ENCODE data around the gene CDK7.
A peak's percentile ranks its signal among the peaks of the same experiment; 100 is the strongest.

CDK7 gene

DNA sequence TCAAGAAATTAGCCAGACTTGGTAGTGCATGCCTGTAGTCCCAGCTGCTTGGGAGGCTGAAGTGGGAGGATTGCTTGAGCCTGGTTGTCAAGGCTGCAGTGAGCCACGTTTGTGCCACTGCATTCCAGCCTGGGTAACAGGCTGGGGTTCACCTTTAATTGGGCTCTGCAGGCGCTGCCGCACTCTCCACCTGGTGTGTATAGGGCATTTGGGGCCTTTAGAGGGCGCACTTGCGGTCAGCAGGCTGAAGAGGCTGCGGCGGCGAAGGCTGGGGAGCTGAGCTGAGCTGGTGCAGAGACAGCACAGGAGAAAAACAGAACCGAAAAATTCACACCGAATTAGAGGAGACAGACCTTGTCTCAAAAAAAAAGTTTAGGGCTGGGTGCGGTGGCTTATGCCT is 31.2 kb downstream of the CDK7 start:
- Histone ChIP-seq H3K36me3 (ENCODE audit: control insufficient read depth, low read length) (peaks cover 51% of the 10 kb centered on the region), H3K4me3 (ENCODE audit: low read length) (no peak overlapping the region), H3F3A (ENCODE audit: control insufficient read depth, insufficient read depth) (peaks cover 22% of the 10 kb centered on the region), H3K27me3 (ENCODE audit: control insufficient read depth, low read length) (no peaks in the 10 kb centered on the region), H3K9me2 (replicated peaks; ENCODE audit: control insufficient read depth, low read length) (no peaks in the 10 kb centered on the region), H3K9me3 (ENCODE audit: control insufficient read depth, insufficient read depth, low read length) (no peaks in the 10 kb centered on the region), H3K4me1 (ENCODE audit: control insufficient read depth, low read length) (peaks cover 37% of the 10 kb centered on the region), H3K4me2 (ENCODE audit: low read length) (no peak overlapping the region), H3K27ac (ENCODE audit: low read depth, low read length) (no peak overlapping the region), H3K79me2 (ENCODE audit: control insufficient read depth, low read length) (peaks cover 11% of the 10 kb centered on the region), H4K20me1 (ENCODE audit: control insufficient read depth, insufficient read depth, low read depth, low read length) (no peaks in the 10 kb centered on the region)
- TF ChIP-seq EZH2phosphoT487 (IDR thresholded peaks at IDR 0.05; ENCODE audit: borderline replicate concordance, low read length), result no peak
- TF ChIP-seq CTCF (IDR thresholded peaks at IDR 0.05; ENCODE audit: low read depth, low read length, poor library complexity, severe bottlenecking), result peak; percentile 64

DNA sequence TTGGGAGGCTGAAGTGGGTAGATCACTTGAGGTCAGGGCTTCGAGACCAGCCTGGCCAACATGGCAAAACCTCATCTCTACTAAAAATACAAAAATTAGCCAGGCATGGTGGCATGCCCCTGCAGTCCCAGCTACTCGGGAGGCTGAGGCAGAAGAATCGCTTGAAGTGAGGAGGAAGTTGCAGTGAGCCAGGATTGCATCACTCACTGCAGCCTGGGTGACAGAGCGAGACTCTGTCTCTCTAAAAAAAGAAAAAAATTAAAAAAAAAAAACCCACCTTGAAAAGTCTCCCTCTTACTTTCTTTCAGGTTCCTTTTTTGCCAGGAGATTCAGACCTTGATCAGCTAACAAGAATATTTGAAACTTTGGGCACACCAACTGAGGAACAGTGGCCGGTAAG is 34.2 kb downstream of the CDK7 start:
- Histone ChIP-seq H3K4me2 (ENCODE audit: low read length) (peak overlapping the region; percentile 71), H3K36me3 (ENCODE audit: control insufficient read depth, low read length) (peaks cover 55% of the 10 kb centered on the region)

DNA sequence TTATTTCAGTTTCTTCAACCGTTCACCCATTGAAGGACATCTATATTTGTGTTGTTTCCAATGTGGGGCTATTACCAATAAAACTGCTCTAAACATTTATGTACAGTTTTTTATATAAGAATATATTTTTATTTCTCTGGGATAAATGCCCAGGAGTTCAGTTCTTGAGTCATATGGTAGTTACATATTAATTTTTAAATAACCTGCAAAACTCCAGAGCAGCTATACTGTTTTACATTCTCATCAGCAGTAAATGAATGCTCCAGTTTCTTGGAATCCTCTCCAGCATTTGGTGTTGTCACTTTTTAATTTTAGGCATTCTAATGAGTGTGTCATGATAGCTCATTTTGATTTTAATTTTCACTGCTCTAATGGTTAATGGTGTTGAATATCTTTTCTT is 36.2 kb downstream of the CDK7 start:
- Histone ChIP-seq H3K4me1 (ENCODE audit: control insufficient read depth, low read length) (peaks cover 72% of the 10 kb centered on the region), H3K36me3 (ENCODE audit: control insufficient read depth, low read length) (peaks cover 62% of the 10 kb centered on the region), H3K27me3 (ENCODE audit: control insufficient read depth, low read length) (no peaks in the 10 kb centered on the region), H3F3A (ENCODE audit: control insufficient read depth, insufficient read depth) (peaks cover 23% of the 10 kb centered on the region), H3K4me2 (ENCODE audit: low read length) (peak overlapping the region; percentile 47), H3K9me3 (ENCODE audit: control insufficient read depth, insufficient read depth, low read length) (no peaks in the 10 kb centered on the region), H3K79me2 (ENCODE audit: control insufficient read depth, low read length) (peaks cover 31% of the 10 kb centered on the region), H4K20me1 (ENCODE audit: control insufficient read depth, insufficient read depth, low read depth, low read length) (no peaks in the 10 kb centered on the region), H3K4me3 (ENCODE audit: low read length) (peak overlapping the region; percentile 34), H3K27ac (ENCODE audit: low read depth, low read length) (peak overlapping the region; percentile 92), H3K9me2 (replicated peaks; ENCODE audit: control insufficient read depth, low read length) (no peaks in the 10 kb centered on the region)
- no peak for TF ChIP-seq EZH2phosphoT487 (IDR thresholded peaks at IDR 0.05; ENCODE audit: borderline replicate concordance, low read length)
- no peak for TF ChIP-seq CTCF (IDR thresholded peaks at IDR 0.05; ENCODE audit: low read depth, low read length, poor library complexity, severe bottlenecking)

More for the DNA sequence above, 34.2 kb downstream of the CDK7 start:
- Histone ChIP-seq H3K9me2 (replicated peaks; ENCODE audit: control insufficient read depth, low read length) (no peaks in the 10 kb centered on the region), H3K27me3 (ENCODE audit: control insufficient read depth, low read length) (no peaks in the 10 kb centered on the region), H3K27ac (ENCODE audit: low read depth, low read length) (peak overlapping the region; percentile 92), H3K79me2 (ENCODE audit: control insufficient read depth, low read length) (peaks cover 31% of the 10 kb centered on the region), H3K4me1 (ENCODE audit: control insufficient read depth, low read length) (peaks cover 67% of the 10 kb centered on the region), H3K4me3 (ENCODE audit: low read length) (peak overlapping the region; percentile 62), H3K9me3 (ENCODE audit: control insufficient read depth, insufficient read depth, low read length) (no peaks in the 10 kb centered on the region), H4K20me1 (ENCODE audit: control insufficient read depth, insufficient read depth, low read depth, low read length) (no peaks in the 10 kb centered on the region), H3F3A (ENCODE audit: control insufficient read depth, insufficient read depth) (peaks cover 23% of the 10 kb centered on the region)
- TF ChIP-seq EZH2phosphoT487 (IDR thresholded peaks at IDR 0.05; ENCODE audit: borderline replicate concordance, low read length), result no peak
- no peak for TF ChIP-seq CTCF (IDR thresholded peaks at IDR 0.05; ENCODE audit: low read depth, low read length, poor library complexity, severe bottlenecking)
